GM18498 (cell line): ENCODE data around the gene GIMAP8.

Source experiments
- ATAC-seq: cut with Tn5 transposase; IDR thresholded peaks from one replicate; pipeline ENCODE4 v1.9.1; 2021; ENCODE audit warnings: mild to moderate bottlenecking, moderate library complexity; ENCODE audit not compliant: unreplicated experiment

GIMAP8 gene

GRCh38 chr7:150410680-150411346 is 39.6 kb upstream of the GIMAP8 start:
- no peak for ATAC-seq

DNA sequence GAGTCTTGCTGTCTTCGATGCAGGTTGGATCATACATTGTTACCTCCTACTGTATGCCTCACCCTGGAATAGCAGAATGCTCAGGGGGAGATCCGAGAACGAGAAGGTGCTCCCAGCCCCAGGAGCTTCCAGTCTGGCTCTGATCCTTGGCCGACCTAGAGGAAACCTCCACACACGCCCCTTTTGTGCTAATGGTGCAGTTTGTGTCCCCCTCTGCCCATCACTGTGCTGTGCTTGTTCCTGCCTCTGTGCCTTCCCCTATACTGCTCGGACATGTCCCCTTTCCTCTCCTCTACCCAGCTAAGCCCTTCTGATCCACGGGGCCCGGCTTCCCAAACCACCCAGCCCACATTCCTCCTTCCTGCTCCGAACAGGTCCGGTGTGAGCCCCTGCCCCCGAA is 38.8 kb upstream of the GIMAP8 start:
- ATAC-seq = no peak

DNA sequence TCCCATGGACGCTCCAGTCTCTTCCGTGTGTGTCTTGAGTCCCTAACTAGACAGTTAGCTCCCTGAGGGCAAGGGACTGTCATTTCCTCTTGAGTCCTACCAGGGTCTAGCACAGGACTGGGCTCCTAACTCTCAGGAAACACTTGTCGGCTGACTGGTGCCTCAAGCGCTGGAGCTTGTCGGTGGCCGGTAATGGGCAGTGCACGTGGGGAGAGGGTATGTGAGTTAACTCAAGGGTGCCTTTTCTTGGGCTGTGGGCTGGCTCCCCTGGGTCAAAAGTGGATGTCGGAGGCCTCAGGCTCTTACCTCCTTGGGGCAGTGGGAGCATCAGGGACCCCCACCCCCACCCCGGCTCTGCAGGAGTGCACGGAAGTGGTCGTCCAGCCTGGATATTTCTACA is 38.4 kb upstream of the GIMAP8 start:
- ATAC-seq = no peak

- ATAC-seq = no peak
These were observed 37.6 kb upstream of the GIMAP8 start for GRCh38 chr7:150412518-150413488.

DNA sequence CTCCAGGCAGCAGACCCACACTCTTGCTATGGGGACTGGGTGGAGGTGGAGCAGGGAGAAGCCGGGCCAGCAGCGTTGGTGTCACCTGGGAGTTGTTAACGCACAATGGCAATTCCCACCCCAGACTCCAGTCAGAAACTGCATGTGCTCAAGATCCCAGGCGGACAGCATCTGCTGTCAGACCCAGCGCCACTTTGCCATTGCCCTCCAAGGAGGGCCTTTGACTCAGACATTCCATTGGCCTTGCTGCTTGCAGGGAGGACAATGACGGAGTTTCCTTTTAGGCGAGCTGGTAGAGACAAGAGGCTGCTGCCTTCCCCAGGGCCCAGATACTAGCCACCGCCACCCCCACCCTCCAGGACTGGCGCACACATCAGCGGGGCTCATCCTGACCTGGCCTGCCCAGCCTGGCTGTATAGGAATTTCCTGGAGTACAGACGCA is 36.8 kb upstream of the GIMAP8 start:
- ATAC-seq = no peak

GRCh38 chr7:150415161-150416153 is 35.0 kb upstream of the GIMAP8 start:
- ATAC-seq = no peak

DNA sequence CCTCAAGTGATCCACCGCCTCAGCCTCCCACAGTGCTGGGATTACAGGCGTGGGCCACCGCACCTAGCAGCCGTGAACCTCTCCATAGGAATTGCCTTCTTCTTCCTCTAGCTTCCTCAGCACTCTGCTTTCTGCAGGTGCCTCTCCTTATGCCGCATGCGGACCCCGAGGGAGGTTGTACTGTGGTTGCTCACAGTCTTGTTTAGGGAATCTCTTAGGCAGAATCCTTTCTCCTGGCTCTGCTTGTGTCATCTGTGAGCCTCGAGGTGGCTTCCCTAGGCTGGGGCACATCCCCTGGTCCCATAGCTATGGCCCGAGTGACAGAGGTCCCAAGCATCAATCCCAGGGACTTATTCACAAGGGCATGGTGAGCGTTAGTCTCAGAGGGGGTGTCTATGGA is 33.2 kb upstream of the GIMAP8 start:
- no peak for ATAC-seq

GRCh38 chr7:150417863-150418262 is 32.6 kb upstream of the GIMAP8 start:
- no peak for ATAC-seq

DNA sequence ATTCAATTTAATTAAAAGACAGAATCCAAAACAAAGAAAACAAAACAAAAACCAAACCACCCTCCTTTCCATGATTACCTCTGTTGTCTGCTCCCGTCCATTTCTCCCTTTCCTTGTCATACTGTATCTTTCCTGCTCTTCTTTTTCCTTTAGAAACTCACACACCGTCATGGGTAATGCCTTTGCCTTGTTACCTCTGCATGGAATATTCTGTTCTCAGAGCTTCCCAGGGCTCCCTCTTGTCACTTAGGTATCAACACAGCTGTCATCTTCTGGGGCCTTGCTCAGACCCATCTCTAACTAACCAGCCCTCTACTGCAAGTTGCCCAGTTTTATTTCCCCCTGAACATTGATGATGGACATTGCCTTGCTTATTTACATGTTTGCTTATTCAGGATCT is 30.2 kb upstream of the GIMAP8 start:
- ATAC-seq = no peak

DNA sequence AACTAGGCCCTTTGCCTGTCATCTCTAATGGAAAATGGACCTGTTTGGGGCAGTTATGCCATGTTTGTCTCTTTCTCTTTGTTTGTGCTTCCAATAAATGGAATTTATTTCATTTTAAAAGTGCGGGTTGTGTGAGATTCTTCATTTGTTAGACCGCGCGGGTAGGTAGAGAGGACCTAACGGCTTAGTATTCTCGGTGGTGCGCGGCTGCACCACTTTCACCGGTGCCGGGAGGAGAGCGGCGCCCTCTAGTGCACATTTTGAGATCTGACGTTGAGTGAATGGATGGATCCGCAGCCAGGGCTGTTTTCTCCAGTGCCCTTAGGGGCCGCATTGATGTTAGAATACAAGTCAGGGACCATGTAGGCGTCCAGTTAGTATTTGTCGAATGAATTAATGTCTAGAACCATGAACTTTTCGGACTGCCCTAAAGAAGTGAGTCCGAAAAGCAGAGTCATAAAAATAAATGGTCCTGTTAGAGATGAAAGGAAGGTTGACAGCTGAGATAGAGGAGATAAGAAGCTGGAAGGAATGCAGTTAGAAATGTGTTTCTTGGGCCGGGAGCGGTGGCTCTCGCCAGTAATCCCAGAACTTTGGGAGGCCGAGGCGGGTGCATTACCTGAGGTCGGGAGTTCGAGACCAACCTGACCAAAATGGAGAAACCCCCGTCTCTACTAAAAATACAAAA is 29.3 kb upstream of the GIMAP8 start:
- peak; percentile 95 for ATAC-seq

- ATAC-seq = no peak
These were observed 28.6 kb upstream of the GIMAP8 start for GRCh38 chr7:150421831-150422230.

DNA sequence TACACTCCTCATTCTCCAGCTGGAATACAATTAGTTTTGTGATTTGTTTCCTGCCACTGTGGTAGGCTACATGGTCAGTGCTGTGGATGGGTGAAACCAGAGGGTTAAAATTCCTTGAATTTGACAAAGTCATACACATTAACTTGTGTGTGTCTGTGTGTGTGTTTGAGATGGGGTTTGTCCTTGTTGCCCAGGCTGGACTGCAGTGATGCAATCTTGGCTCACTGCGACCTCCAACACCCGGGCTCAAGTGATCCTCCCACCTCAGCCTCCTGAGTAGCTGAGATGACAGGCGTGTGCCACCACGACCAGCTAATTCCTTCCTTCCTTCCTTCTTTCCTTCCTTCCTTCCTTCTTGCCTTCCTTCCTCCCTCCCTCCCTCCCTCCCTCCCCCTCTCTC is 24.8 kb upstream of the GIMAP8 start:
- ATAC-seq = no peak

DNA sequence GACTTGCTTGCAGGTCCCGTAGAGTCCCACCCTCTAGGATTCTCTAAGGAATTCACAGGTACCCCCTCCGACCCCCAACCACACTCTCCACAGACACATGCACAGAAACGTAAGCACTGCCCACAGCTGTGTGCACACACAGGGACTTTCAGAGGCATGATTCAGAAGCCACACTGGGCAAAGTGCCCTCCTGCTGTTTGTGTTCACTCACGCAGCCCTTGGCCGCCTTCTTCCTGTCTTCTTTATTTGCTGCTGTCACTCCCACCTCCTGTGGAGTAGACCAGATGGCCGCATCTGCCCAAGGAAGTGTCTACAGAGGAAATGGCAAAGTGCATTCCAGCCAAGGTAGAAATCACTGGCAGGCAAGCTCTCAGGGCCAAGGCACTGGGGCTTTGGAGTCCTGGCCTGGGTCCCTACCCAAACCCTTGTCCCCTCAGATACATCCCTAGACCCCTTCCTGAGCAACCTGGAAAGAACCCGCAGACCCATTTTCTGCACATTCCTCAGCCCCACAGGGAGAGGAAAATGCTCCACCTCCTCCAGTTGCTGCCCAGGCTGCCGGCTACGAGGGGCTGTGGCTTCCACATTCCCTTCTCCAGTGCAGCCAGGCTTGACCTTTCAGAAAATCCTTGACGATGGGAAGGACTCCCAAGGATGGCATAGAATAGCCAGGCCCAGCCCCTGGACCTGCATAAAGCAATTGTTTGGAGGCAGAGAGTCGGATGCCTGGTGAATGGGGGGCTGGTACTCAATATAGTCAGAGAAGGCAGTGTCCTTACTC is 21.6 kb upstream of the GIMAP8 start:
- peak; percentile 50 for ATAC-seq

DNA sequence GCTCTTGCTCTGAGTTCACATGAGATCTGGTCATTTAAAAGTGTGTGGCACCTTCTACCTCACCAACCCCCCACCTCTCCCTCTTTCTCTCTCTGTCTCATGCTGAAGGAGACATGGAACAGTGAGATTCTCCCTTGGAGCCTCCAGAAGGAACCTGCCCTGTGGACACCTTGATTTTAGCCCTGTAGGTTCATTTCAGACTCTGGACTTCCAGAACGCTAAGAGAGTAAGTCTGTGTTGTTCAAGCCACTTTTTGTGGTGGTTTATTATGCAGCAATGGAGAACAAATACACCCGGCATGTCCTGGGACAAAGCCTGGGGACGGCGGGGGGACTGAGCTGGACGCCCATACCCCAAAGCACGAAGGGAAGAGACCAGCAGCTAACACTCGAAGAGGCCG is 20.7 kb upstream of the GIMAP8 start:
- ATAC-seq = no peak

- ATAC-seq = no peak
These were observed 19.9 kb upstream of the GIMAP8 start for GRCh38 chr7:150430465-150431085.

DNA sequence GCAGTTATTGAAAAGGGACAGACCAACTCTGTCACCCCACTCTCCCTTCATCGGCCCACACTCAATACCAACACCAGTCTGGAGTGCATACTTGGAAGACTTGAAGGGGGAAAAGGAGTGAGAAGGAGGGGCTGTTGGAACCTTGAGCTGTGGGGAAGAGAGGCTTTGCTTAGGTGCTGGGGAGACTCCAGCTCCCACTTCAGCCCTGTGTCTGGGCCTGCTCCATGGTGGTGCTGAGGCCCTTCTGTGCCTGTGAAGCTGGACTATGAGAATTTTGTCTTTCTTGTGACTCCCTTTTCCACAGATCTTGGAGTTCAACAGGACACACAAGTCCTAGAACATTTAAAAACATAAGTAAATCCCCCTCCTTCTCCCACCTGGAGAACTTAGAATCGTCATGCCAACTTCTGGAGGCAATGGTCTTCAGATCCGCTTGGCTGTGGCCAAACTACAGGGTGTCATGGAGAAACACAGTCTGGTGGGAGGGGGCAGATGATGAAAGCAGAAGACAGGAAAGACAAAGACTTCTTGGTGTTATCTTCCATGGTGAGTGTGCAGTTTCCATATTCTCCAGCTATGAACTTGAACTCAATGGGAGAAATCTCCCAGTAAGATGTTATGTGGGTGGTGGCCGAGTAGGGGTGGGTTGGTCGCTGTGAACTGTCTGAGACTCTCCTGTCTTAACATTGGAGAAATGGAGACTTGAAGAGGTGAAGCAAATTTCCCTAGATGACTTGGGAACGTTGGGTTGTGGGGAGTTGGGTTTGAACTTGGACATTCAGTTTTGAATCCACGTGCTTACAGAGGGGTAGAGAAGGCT is 18.4 kb upstream of the GIMAP8 start:
- no peak for ATAC-seq

GRCh38 chr7:150432915-150433892 is 17.2 kb upstream of the GIMAP8 start:
- peak; percentile 33 for ATAC-seq
